GM12875 (cell line): ENCODE results near the gene SLC38A10.

Experiments
- H3K4me3 ChIP-seq: one replicate; pipeline ENCODE4 v1.5.1; 2011; ENCODE audit warnings: low read depth, low read length, control low read depth
- TF ChIP-seq, protein P1 (sequence below): IDR thresholded peaks from 2 replicates; pipeline ENCODE4 v1.5.1; 2011; ENCODE audit warnings: low read depth, mild to moderate bottlenecking, control low read depth, inconsistent platforms, low read length, moderate library complexity, borderline replicate concordance; ENCODE audit not compliant: insufficient read depth

SLC38A10 gene

DNA sequence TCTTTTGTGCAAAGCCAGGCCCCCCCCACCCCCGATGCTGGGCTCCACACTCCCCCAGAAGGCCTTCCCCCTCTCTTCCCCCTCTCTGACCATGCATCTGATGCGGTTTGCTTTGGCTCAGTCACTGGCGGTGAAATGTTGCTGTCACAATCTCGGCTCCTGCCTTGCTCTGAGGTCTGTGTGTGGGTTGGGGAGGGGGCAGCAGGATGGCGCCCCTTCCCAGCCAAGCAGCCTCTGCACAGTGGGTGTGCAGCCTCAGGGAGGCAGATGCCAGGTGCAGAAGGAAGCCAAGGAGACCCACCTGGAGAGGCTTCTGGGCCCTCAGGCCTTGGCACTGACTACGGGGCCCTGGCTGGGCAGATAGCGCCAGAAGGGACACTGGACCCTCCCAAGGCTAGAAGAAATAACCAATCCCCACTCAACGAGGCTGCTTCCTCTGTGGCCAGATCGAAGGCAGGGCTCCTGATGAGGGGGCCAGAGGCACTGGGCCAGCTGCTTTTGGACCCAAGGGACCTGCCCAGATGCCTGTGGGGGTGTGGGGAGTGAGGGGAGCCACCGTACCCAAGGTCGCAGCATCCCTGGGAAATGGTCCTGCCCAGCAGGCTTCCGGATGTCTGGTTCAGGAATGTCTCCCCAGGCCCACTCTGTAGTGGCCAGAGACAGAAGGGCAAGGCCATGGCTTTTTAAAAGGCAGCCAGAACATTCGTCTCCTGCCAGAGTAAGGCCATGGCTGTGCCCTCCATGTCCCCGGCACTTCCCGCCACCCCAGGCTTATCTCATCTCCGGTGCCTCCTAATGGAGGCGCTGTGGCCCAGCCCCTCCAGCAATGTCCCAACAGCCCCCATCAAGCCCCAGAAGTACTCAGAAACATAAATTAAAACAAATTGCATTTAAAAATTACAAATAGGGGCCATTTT lies 43.4 kb upstream of the SLC38A10 start:
- TF ChIP-seq, protein P1, sequence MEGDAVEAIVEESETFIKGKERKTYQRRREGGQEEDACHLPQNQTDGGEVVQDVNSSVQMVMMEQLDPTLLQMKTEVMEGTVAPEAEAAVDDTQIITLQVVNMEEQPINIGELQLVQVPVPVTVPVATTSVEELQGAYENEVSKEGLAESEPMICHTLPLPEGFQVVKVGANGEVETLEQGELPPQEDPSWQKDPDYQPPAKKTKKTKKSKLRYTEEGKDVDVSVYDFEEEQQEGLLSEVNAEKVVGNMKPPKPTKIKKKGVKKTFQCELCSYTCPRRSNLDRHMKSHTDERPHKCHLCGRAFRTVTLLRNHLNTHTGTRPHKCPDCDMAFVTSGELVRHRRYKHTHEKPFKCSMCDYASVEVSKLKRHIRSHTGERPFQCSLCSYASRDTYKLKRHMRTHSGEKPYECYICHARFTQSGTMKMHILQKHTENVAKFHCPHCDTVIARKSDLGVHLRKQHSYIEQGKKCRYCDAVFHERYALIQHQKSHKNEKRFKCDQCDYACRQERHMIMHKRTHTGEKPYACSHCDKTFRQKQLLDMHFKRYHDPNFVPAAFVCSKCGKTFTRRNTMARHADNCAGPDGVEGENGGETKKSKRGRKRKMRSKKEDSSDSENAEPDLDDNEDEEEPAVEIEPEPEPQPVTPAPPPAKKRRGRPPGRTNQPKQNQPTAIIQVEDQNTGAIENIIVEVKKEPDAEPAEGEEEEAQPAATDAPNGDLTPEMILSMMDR = no peak
- no peak overlapping the region for H3K4me3 ChIP-seq

DNA sequence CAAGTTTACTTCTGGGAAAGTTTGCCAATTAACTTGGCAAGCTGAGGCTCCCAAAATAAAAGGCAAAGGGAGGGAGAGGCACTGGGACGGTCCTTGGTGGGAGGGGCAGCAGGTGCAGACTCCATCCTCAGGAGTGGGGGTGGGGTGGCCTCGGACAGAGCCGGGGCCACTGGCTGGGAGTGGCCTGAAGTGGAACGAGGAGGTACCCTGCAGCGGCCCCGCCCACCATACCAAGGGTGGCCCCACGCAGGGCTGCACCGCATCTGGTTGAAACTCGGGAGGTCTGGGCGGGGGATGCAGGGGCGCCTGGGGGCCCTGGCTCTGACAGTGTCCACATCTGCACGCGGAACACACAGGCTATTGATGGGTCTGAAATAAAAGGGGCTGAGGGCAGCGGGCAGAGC lies 42.4 kb upstream of the SLC38A10 start:
- TF ChIP-seq, protein P1 = no peak
- H3K4me3 ChIP-seq = no peak overlapping the region

- no peak overlapping the region for H3K4me3 ChIP-seq
- TF ChIP-seq, protein P1 = no peak
These were observed 41.8 kb upstream of the SLC38A10 start for GRCh38 chr17:81336930-81337325.

- TF ChIP-seq, protein P1 = no peak
- H3K4me3 ChIP-seq = no peak overlapping the region
These were observed 41.3 kb upstream of the SLC38A10 start for GRCh38 chr17:81336296-81336929.

- H3K4me3 ChIP-seq = no peak overlapping the region
- TF ChIP-seq, protein P1 = no peak
These were observed 40.7 kb upstream of the SLC38A10 start for GRCh38 chr17:81335773-81336157.

DNA sequence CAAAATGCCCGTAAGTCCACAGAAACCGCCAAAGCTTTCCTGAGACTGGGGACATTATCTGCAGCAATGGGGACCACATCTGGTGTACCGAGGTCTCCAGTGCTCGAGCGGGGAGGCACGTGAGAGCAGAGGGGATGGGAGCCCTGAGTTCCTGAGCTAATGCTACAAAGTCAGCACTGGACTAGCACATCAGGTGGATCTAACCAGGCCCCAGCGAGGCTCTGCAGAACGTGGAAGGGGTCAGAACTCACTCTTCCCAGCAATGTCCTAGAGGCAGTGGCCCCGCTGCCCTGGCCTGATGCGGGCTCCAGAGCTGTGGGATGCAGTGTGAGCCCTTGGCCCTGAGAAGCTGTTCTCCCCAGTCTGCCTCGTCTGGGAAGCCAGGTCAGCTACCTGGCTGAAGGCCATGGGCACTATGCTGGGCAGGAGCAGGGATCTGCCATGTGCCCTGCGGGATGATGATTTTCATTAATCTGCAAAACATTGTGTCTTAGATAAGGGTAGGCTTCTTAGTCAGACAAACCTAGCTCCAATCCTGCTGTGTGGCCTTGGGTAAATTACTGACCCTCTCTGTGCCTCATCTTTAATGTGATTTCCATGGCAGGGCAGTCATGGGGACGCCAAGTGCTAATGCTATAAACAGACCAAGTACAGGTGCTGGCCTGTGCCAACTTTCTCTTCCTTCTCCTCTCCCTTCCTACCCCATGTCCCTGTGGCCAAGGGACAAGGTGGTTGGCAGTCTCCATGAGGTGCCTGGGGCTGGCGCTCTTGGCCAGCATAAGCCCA lies 40.1 kb upstream of the SLC38A10 start:
- no peak overlapping the region for H3K4me3 ChIP-seq
- TF ChIP-seq, protein P1 = no peak
